A549 (cell line): Measurements from ENCODE around the gene PTPRN2.

Experiments used
- CTCF ChIP-seq: fragments of >200 bp; sonication (Bioruptor Twin); formaldehyde crosslinking; IDR thresholded peaks from 3 replicates; pipeline ENCODE4 v1.5.1; 2016
- ELK1 ChIP-seq: fragments of 150-350 bp; IDR thresholded peaks from 2 replicates; pipeline ENCODE4 v1.6.1; 2014; ENCODE audit warnings: low read depth, mild to moderate bottlenecking, low read length
- RAD21 ChIP-seq, 2 experiments: fragments of >200 bp in 1 of 2; sonication (Bioruptor Twin) in 1 of 2; formaldehyde crosslinking in 1 of 2; IDR thresholded peaks in 1 of 2; conservative IDR thresholded peaks in 1 of 2; 2 replicates in 1 of 2; 3 replicates in 1 of 2; pipeline ENCODE4 v1.6.1; 2012 to 2018; ENCODE audit warnings: inconsistent platforms in 1 of 2
- SREBF2 ChIP-seq: fragments of 450-650 bp; IDR thresholded peaks from 2 replicates; pipeline ENCODE4 v1.6.1; 2014; ENCODE audit warnings: mild to moderate bottlenecking, moderate library complexity

- TF ChIP-seq CTCF (no peak), ELK1 (no peak), RAD21 (conservative IDR thresholded peaks at IDR 0.05 in 1 of 2, IDR thresholded peaks at IDR 0.05 in 1 of 2) (no peak), SREBF2 (no peak)
Measured at GRCh38 chr7:157829491-157829890, 758.1 kb downstream of the PTPRN2 start.
